Fibroblast of peridontal ligament (primary cell): ENCODE results near the gene RAB8A.

ENCODE experiments used
- DNase-seq: peaks from one replicate; pipeline ENCODE4 v3.0.0-alpha.2; 2010; ENCODE audit errors: extremely low read depth

RAB8A gene

GRCh38 chr19:16142032-16142580 lies 30.4 kb downstream of the RAB8A start:
- no peak for DNase-seq

GRCh38 chr19:16143399-16144215 lies 31.9 kb downstream of the RAB8A start, which contains the start of gene HSH2D:
Gene HSH2D, plus strand, starts transcription at chr19:16143685. Its CDS starts 5,066 bp downstream, at chr19:16148751.
- DNase-seq: no peak

GRCh38 chr19:16144216-16144581 lies 32.5 kb downstream of the RAB8A start:
- DNase-seq: no peak

GRCh38 chr19:16146112-16146511 lies 34.4 kb downstream of the RAB8A start:
- DNase-seq: no peak

GRCh38 chr19:16148443-16149229 lies 36.9 kb downstream of the RAB8A start:
- no peak for DNase-seq

GRCh38 chr19:16153582-16154336 lies 42.1 kb downstream of the RAB8A start:
- DNase-seq: no peak

GRCh38 chr19:16154557-16154956 lies 42.9 kb downstream of the RAB8A start:
- DNase-seq: no peak

- no peak for DNase-seq
These were observed 43.4 kb downstream of the RAB8A start for GRCh38 chr19:16155128-16155527.

- no peak for DNase-seq
These were observed 45.2 kb downstream of the RAB8A start for GRCh38 chr19:16156904-16157303.

GRCh38 chr19:16157601-16158000 lies 45.9 kb downstream of the RAB8A start:
- DNase-seq: no peak

GRCh38 chr19:16159655-16160054 lies 48.0 kb downstream of the RAB8A start:
- no peak for DNase-seq

GRCh38 chr19:16160445-16160942 lies 48.8 kb downstream of the RAB8A start:
- DNase-seq: no peak

- DNase-seq: peak; percentile 67
These were observed 49.4 kb downstream of the RAB8A start for GRCh38 chr19:16160943-16161560.

GRCh38 chr19:16161840-16162239 lies 50.2 kb downstream of the RAB8A start:
- peak; percentile 60 for DNase-seq

GRCh38 chr19:16164222-16164890 lies 52.7 kb downstream of the RAB8A start:
- no peak for DNase-seq

GRCh38 chr19:16166417-16166816 lies 54.7 kb downstream of the RAB8A start:
- DNase-seq: no peak

GRCh38 chr19:16167055-16167454 lies 55.4 kb downstream of the RAB8A start:
- no peak for DNase-seq

GRCh38 chr19:16168465-16169081 lies 56.9 kb downstream of the RAB8A start:
- DNase-seq: no peak

- DNase-seq: no peak
These were observed 58.4 kb downstream of the RAB8A start for GRCh38 chr19:16170134-16170533.

GRCh38 chr19:16175954-16176353 lies 64.3 kb downstream of the RAB8A start:
- DNase-seq: no peak
